ENCODE measurements around the gene GOLGB1. TPM values are rescaled to one million over a fixed set of nuclear protein-coding genes. Genes with fewer than 3 reads are reported as not detected.

GOLGB1 gene
- total RNA-seq, 2 experiments from 2014 or later = 19.0 to 19.5 TPM

DNA sequence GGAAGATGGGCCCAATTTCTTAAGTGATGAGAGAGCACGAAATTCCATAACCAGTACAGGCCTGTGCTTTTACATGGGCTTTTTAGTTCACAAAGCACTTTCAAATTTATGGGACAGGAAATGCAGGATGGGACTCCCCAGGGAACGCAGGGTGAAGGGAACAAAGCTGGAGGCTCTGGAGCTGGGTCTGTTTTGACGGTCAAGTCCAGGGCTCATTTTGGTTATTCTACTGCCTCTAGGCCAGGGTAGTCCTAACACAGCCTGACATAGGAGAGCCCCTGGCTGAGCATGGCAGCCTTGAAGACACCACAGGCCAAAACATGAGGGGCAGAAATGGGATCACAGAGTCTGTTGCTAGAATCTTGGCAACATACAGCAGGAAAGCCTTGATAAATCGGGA lies 122.3 kb downstream of the GOLGB1 start:
- H3K4me1 Mint-ChIP-seq = no peaks in the 10 kb centered on the region
- peaks cover 21% of the 10 kb centered on the region for H3K36me3 Mint-ChIP-seq (ENCODE audit: low read depth)
- H3K4me3 Mint-ChIP-seq = no peak overlapping the region
- no peaks in the 10 kb centered on the region for H3K27me3 Mint-ChIP-seq
- intact Hi-C loops (cut with DNase I, micrococcal nuclease) = no loop called here
- ATAC-seq (no peak), DNase-seq (no peak)
- CTCF ChIA-PET = no interaction called here
- no peaks in the 10 kb centered on the region for H3K9me3 Mint-ChIP-seq (ENCODE audit: low read depth)
- POLR2A ChIA-PET = no interaction called here
- no peak overlapping the region for H3K27ac Mint-ChIP-seq

- Mint-ChIP-seq H3K27ac (no peak overlapping the region), H3K9me3 (ENCODE audit: low read depth) (no peaks in the 10 kb centered on the region), H3K36me3 (ENCODE audit: low read depth) (peaks cover 14% of the 10 kb centered on the region), H3K4me1 (no peaks in the 10 kb centered on the region), H3K27me3 (peaks cover 2% of the 10 kb centered on the region), H3K4me3 (no peak overlapping the region)
- POLR2A ChIA-PET = no interaction called here
- intact Hi-C loops (cut with DNase I, micrococcal nuclease) = no loop called here
- CTCF ChIA-PET = no interaction called here
- DNase-seq = no peak
- no peak for ATAC-seq
Measured at GRCh38 chr3:121626495-121626894, 123.0 kb downstream of the GOLGB1 start.

DNA sequence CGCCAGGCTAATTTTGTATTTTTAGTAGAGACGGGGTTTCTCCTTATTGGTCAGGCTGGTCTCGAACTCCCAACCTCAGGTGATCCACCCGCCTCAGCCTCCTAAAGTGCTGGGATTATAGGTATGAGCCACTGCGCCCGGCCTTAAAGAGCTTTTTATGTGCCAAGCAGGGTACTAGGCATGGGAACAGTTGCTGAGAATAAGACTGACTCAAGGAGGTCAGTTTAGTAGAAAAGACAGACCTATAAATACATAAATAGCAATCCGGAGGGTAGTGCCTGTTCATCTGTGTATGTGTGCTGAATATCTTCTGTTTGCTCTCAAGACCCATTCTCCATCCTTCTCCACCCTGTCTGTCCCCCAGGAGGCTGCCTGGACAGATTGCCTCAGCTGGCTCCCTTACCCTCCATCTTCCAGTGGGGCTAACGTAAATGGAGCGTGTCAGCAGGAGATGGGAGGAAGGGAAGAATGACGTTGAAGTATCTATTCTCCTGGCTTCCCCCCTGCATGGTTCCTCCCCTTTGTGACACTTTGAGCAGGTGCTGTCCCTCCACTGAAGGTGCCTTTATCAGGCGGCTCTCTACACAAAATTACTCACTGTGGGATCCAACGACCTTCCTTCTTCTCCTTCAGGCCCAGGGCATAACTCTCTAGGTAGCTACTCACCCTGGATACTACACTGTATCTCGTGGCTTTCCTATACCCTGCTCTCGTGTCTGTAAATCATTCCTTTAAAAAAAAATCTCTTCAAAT lies 125.2 kb downstream of the GOLGB1 start:
- Mint-ChIP-seq H3K27me3 (peaks cover 4% of the 10 kb centered on the region), H3K9me3 (ENCODE audit: low read depth) (no peaks in the 10 kb centered on the region), H3K36me3 (ENCODE audit: low read depth) (no peaks in the 10 kb centered on the region), H3K27ac (no peak overlapping the region), H3K4me3 (no peak overlapping the region), H3K4me1 (no peaks in the 10 kb centered on the region)
- ChIA-PET POLR2A (interaction anchor here (0.7 kb wide), 1 partner anchor 14 kb away, joined by 3 read pairs; no protein-coding TSS in a partner anchor), CTCF (interaction anchor here (0.5 kb wide), 1 partner anchor 10 kb away, joined by 3 read pairs; no protein-coding TSS in a partner anchor)
- intact Hi-C loops (cut with DNase I, micrococcal nuclease) = no loop called here
- ATAC-seq (no peak), DNase-seq (no peak)

DNA sequence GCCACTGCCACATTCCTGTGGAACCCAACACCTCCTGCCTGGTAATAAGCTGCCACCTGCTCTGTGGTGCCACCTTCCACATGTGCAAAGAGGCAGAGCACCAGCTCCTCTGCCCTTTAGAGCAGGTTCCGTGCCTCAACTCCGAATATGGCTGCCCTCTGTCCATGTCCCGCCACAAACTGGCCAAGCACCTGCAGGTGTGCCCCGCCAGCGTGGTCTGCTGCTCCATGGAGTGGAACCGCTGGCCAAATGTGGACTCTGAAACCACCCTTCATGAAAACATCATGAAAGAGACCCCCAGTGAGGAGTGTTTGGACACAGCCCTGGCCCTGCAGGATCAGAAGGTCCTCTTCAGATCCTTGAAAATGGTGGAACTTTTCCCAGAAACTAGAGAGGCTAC lies 128.1 kb downstream of the GOLGB1 start:
- Mint-ChIP-seq H3K9me3 (ENCODE audit: low read depth) (no peaks in the 10 kb centered on the region), H3K4me3 (no peak overlapping the region), H3K4me1 (no peaks in the 10 kb centered on the region), H3K27ac (no peak overlapping the region), H3K36me3 (ENCODE audit: low read depth) (no peaks in the 10 kb centered on the region), H3K27me3 (peaks cover 4% of the 10 kb centered on the region)
- POLR2A ChIA-PET = no interaction called here
- CTCF ChIA-PET = interaction anchor here (0.7 kb wide), 1 partner anchor 158 kb away, joined by 3 read pairs; no protein-coding TSS in a partner anchor
- no peak for DNase-seq
- ATAC-seq = no peak
- intact Hi-C loops (cut with DNase I, micrococcal nuclease) = no loop called here

DNA sequence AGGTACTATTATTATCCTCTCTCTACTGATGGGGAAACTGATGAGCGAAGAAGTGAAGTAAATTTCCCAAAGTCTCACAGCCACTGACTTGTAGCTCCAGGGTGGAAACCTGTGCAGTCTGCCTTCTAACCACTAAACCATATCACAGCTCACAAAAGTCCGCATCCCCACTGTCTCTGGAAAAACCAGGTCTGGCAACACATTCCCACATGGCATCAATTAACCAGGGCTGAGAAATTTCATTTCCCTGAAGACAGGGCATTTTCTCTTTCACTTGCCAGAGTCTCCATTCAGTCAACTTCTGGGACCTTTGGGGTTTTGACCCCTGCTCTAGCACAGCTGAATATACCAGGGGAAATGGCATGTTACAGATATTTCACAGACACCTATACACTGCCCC lies 129.8 kb downstream of the GOLGB1 start:
- H3K36me3 Mint-ChIP-seq (ENCODE audit: low read depth) = no peaks in the 10 kb centered on the region
- H3K4me1 Mint-ChIP-seq = no peaks in the 10 kb centered on the region
- ChIA-PET CTCF (no interaction called here), POLR2A (no interaction called here)
- no peak overlapping the region for H3K4me3 Mint-ChIP-seq
- no peaks in the 10 kb centered on the region for H3K9me3 Mint-ChIP-seq (ENCODE audit: low read depth)
- intact Hi-C loops (cut with DNase I, micrococcal nuclease) = no loop called here
- peaks cover 4% of the 10 kb centered on the region for H3K27me3 Mint-ChIP-seq
- H3K27ac Mint-ChIP-seq = no peak overlapping the region
- ATAC-seq (no peak), DNase-seq (no peak)

Other genes starting within 250 kb of the GOLGB1 start
- 10 to 100 TPM; 22.8 to 23.4 TPM for gene POLQ, start 203.8 kb downstream of the GOLGB1 start, total RNA-seq
- not detected for gene ARGFX, start 181.8 kb downstream of the GOLGB1 start, total RNA-seq
- gene FBXO40, start 156.4 kb downstream of the GOLGB1 start, total RNA-seq = not detected
- 100 to 1,000 TPM; 200 to 235 TPM for gene HCLS1, start 88.8 kb downstream of the GOLGB1 start, total RNA-seq
- gene IQCB1, start 85.3 kb upstream of the GOLGB1 start, total RNA-seq = 10 to 100 TPM; 41.3 to 42.8 TPM
- 10 to 100 TPM; 12.4 to 12.9 TPM for gene EAF2, start 85.5 kb upstream of the GOLGB1 start, total RNA-seq
- under 1 TPM; 0.53 to 0.59 TPM for gene SLC15A2, start 144.7 kb upstream of the GOLGB1 start, total RNA-seq